HG02798 (cell line): ENCODE measurements around the gene FAM107B.
"Not testable (repeated sequence)": the region's sequence is repeated elsewhere in the genome, so short reads cannot be mapped to it uniquely, and the experiment has no call there.

ENCODE experiments used
- ATAC-seq: cut with Tn5 transposase; IDR thresholded peaks from one replicate; pipeline ENCODE4 v1.9.1; 2021; ENCODE audit warnings: mild to moderate bottlenecking; ENCODE audit not compliant: unreplicated experiment, poor library complexity

Gene FAM107B

GRCh38 chr10:14697281-14697680 lies 77.4 kb downstream of the FAM107B start:
- ATAC-seq, result no peak

DNA sequence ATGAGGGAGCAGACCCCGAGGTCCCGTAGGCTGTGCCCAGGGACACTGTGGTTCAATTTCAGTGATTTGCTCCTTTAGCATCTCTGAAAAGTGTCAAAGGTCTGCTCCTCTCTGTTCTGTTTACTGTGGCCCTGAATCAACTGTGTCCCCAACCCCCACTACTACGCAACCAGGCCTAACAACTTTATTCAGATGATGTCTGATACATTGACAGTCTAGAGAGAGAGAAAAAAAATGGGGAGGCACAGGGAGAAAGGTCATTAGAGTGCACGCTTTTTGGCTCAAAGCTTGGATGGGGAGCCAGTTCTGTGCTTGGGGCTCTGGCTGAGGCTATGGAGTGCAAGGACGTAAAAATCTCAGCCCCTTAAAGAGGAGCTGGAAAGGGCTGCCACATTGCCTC lies 77.9 kb downstream of the FAM107B start:
- ATAC-seq, result no peak

- no peak for ATAC-seq
Measured at GRCh38 chr10:14695847-14696480, 78.7 kb downstream of the FAM107B start.

DNA sequence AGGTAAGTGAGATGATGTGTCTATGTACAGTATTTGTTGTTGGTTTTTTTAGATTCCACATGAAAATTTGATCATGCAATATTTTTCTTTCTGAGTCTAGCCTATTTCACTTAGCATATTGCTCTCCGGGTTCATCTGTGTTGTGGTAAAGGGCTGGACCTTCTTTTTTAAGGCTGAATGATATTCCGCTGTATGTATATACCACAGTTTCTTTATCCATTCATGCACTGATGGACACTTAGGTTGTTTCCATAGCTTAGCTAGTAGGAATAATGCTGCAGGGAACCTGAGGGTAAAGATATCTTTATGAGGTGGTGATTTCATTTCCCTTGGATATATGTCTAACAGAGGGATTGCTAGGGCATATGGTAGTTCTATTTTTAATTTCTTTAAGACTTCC lies 80.8 kb downstream of the FAM107B start:
- ATAC-seq, result no peak

DNA sequence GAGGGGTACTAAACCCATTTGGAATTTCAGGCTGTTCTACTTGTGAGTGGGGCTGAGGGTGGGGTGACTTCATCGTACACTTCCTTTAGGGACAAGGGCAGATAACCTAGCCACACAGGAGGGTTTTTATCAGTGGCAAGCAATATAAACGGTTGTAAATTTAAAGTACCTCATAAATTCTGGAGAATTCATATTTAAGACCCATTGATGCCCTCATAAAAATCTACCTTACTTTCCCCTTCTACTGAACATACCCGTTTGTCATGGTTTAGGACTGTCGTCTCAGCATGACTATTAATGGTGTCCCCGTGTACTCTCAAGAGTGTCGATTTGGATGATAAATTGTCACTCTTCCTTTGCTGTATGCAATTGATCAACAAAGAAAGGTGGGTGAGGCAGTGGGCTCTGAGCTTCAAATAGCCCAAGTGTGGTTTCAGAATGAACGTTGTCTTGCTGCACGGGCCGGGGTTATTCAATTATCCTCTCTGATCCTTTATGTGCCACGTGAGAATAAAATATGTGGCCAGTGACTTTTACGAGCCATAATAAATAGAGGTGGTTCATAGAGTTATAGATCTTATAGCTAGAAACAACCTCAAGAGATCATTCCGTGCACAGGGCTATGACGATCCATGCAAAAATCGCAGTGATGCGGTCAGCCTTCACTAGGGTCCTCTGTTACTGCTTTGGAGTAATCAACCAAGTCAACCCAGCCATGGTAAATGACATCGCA lies 82.2 kb downstream of the FAM107B start:
- no peak for ATAC-seq

DNA sequence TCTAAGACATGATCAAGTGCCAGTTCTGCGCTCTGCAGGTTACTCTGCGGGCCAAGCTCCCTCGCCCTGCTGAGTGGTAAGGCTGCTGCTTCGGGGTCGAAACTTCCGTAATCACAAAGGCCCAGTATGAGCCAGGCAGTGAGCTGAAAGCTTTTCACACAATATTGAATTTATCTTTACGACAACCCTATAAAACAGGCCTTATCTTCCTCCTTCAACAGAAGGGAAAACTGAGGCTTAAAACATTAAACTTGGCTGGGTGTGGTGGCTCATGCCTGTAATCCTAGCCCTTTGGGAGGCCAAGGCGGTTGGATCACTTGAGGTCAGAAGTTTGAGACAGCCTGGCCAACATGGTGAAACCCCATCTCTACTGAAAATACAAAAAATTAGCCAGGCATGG lies 83.3 kb downstream of the FAM107B start:
- ATAC-seq, result no peak

- ATAC-seq, result no peak
Measured at GRCh38 chr10:14688606-14689005, 86.1 kb downstream of the FAM107B start.

DNA sequence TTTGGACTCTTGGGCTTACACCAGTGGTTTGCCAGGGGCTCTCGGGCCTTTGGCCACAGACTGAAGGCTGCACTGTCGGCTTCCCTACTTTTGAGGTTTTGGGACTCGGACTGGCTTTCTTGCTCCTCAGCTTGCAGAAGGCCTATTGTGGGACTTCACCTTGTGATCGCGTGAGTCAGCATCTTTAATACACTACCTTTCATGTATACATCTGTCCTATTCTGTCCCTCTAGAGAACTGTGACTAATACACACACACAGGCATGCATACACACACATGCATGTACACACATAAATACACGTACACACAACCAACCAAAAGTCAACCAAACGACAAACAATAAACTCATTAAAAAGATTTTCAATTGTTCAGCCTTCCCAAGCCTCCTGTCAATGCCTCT lies 86.5 kb downstream of the FAM107B start:
- not testable (repeated sequence) for ATAC-seq

DNA sequence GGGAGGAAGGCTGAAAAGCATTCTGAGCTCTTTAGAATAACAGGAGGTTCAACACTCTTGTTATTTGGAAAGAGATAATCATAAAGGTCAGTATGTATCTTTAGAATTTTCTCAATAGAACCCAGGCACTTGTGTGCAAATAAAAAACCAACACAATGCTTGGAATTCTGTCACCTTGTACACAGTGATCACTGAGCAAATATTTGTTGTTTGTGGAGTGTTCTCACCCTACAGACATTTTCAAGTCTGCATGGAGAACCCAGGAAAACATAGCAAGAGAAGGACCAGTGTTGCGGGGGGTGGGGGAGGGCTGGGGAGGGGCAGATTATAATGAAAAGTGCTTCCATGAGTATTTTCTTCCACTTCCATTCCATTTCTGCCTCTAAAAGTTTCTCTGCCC lies 87.4 kb downstream of the FAM107B start:
- no peak for ATAC-seq

GRCh38 chr10:14686356-14686755 lies 88.3 kb downstream of the FAM107B start:
- ATAC-seq, result no peak

GRCh38 chr10:14684354-14684753 lies 90.3 kb downstream of the FAM107B start:
- no peak for ATAC-seq

GRCh38 chr10:14683256-14683655 lies 91.4 kb downstream of the FAM107B start:
- ATAC-seq, result no peak

DNA sequence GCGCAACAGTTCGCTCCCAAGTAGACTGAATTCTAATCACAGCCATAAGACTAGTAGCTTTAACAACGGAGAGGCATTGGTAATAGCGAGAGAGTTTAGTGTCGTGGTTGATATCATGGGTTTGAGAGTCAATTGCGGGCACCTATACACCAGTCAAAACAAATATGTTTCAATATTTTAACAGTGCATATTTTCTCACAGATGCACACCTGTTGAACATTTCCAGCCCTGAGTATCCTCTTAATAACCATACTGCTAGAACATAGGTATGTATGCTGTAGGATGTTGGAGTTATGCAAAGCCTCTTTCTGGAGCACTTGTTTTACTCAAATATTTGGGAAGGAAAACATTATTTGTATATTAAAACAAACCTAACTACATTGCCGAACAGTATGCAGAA lies 92.9 kb downstream of the FAM107B start:
- ATAC-seq, result no peak

DNA sequence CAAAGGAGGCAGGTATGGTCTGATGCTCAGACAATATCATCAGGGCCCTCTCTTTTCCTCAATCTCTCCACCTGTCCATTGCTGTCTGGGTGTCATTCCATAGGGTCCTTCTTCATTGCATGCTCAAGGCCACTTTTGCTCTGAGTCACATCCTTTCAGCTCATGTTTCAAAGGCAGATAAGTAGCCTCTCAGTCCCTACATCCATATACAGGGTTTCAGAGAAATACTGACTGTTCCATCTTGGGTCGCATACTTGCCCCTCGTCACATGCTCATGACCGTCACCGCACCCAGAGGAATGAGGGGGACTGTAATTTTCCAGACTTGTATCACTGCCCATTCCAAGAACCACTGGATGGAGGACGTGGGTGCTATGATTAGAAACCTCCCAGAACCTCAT lies 93.4 kb downstream of the FAM107B start:
- no peak for ATAC-seq

DNA sequence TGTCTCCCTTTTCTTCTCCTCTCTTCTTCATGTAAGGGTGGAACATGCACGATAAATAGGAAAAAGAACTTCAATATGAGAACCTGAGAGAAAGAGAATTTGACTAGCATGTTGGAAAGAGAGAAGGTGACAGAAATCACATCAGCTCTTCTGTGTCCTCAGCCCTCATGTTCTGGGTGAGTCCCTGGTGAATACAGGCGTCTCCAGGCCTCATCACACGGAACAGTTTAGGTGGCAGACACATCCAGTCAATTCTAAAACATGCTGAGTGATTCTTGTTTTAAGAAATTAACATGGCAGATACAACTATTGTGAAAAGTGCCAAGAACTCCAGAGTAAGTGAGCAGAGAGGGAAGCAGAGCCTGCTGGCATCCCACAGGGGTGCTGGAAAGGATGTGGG lies 96.1 kb downstream of the FAM107B start:
- ATAC-seq, result no peak

DNA sequence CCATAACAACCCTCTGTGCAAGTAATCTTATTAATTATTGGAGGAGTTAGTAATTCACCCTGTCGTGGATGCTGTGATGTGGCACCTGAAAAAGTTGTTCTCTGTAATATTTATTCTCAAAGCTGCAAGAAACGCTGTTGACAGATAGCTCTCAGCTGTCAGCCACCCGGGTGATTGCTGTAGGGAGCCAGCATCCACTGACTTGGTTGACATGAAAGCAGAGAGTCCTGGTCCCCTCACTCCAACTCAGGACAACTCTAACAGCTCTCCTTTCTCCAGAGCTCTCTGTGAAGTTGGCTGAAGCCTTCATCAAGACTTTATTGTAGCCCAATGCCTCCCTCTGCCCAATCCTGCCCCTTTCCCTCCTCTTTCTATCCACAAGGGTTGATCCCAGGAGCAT lies 98.0 kb downstream of the FAM107B start:
- ATAC-seq, result no peak

- no peak for ATAC-seq
Measured at GRCh38 chr10:14674376-14675050, 100.2 kb downstream of the FAM107B start.

DNA sequence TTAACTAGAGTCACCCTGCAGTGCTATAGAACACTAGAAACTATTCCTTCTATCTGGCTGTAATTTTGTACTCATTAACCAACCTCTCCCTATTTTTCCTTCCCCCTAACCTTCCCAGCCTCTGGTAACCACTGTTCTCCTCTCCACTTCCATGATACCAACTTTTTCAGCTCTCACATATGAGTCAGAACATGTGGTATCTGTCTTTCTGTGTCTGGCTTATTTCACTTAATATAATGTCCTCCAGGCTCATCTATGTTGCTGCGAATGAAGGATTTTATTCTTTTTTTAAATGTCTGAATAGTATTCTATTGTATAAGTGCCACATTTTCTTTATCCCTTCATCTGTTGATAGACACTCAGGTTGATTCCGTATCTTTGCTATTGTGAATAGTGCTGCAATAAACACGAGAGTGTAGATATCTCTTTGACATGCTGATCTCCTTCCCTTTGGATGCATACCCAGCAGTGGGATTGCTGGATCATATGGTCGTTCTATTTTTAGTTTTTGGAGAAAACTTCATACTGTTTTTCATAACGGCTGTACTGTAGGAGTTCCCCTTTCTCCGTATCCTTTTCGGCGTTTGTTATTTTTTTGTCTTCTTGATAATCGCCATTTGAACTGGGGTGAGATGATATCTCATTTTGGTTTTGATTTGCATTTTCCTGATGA lies 101.4 kb downstream of the FAM107B start:
- ATAC-seq, result no peak

- ATAC-seq, result no peak
Measured at GRCh38 chr10:14671386-14671831, 103.3 kb downstream of the FAM107B start.

- no peak for ATAC-seq
Measured at GRCh38 chr10:14670551-14671240, 104.0 kb downstream of the FAM107B start.
